ENCODE measurements around the gene HLA-E.
"Not testable (repeated sequence)": the region's sequence is repeated elsewhere in the genome, so short reads cannot be mapped to it uniquely, and the experiment has no call there.

Gene HLA-E

GRCh38 chr6:30489081-30490025 is at the start of gene HLA-E:
TSS of gene HLA-E (plus strand) at chr6:30489509. CDS start at chr6:30489532, 23 bp downstream.
- DNase-seq = peak; percentile 93

DNA sequence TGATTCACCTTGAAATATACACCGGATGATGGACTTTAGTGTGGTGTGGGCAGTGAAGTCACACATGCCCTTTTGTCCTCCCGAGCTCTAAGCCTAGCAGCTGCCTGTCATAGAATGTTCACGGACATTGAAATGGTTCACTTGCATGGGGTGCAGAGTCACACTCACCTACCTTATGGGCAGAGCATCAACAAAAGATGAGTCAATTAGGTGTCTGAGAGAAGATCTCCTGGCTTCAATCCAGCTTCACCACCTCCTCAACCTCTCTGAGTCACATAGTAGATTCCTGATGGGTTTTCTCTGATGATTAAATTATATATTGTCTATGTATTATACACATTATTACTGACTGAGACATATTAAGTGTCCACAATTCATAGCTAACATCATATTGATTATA is 48.1 kb upstream of the HLA-E start:
- DNase-seq = no peak

GRCh38 chr6:30443657-30444450 is 45.5 kb upstream of the HLA-E start:
- DNase-seq = no peak

GRCh38 chr6:30444451-30444742 is 44.9 kb upstream of the HLA-E start:
- no peak for DNase-seq

GRCh38 chr6:30446259-30446658 is 43.0 kb upstream of the HLA-E start:
- no peak for DNase-seq

DNA sequence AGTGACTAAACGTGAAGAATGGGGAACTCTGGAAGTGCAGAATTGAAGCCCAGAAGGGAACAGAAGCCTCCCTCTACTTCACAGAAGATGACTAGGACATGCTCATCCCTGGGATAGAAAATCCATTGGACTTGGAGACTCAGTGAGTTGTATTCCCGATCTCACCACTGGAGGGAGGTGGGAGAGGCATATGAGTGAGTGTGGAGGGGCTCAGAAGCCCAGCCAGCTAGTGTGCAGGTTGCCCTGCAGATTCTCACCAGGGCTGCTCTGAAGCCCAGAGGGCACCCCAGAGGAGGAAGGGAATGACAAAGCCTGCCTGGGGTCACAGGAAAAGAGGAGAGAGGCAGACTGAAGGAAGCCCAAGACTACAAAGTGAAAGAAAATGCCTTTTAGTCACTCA is 42.1 kb upstream of the HLA-E start:
- no peak for DNase-seq

- DNase-seq = no peak
These were observed 38.8 kb upstream of the HLA-E start for GRCh38 chr6:30450548-30450908.

- DNase-seq = peak; percentile 55
These were observed 38.1 kb upstream of the HLA-E start for GRCh38 chr6:30450909-30451841.

DNA sequence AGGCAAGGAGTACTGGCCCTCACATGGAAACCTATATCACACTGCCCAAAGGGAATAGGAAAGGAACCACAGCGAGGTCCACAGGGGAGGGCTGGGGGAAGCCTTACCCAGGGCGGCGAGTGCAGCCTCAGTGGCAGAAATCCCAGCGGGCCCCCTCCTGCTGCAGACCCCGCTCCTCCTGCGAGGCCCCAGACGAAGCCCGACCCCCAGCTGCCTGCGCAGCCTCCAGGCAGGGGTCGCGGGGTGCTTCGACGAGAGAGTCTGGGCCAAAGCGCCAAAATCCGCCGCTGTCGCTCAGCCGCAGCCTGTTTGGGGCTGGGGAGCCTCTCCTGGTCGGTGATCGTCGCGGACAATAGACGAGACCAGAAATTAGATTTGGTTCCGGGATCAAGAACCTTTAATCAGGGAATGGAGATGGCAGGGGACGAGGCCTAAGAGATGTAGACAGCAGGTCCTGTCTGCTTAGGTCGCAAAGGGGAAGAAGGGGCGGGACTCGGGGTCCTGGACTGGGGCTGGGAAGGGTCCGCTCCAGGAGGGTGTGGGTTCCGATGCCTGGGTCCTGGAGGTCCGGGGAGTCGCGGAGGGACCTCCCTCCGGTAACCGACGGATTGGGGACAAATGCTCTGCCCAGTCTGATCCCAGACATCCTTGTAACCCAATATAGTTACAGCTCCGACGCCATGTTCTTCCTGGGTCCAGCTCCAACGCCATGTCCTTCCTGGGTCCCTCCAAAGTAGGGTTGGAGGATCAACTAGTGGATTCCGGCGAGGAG is 36.4 kb upstream of the HLA-E start:
- no peak for DNase-seq

GRCh38 chr6:30453508-30454116 is 35.7 kb upstream of the HLA-E start:
- DNase-seq = peak; percentile 81

GRCh38 chr6:30459145-30459544 is 30.2 kb upstream of the HLA-E start:
- DNase-seq = no peak

DNA sequence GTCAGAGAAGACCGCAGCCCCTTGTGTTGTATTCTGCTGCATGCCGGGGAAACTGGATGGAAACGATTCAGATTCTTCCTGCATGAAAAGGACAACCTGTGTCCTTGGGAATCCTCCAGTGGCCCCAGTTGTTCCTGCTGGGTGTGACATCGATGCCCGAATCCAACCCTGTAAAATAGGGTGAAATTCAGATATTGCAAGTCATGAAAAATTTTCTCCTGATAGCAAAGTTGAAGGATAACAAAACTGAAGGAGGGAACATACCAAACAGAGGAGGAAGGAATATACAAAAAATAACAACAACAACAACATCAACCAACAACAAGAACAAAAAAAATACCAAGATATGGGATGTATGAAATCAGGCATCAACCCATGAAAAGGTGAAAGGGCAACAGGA is 28.3 kb upstream of the HLA-E start:
- no peak for DNase-seq

DNA sequence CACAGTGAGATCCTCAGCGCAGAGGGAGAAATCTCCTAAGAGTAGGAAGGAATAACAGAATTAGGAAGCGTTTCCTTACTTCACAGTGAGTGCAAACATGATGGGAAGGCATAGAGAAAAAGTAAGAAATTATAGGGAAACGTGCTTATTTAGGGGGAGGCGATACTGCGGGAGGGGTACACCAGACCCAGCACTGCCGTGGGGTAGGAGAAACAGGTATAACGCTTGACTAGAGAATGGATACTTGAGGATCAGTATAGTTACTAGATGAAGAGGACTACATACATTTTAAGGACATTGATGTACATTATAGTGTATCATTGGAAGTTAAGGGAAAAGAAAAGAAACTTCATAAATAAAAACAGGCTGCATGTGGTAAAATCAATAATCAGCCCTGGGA is 26.8 kb upstream of the HLA-E start:
- no peak for DNase-seq

DNA sequence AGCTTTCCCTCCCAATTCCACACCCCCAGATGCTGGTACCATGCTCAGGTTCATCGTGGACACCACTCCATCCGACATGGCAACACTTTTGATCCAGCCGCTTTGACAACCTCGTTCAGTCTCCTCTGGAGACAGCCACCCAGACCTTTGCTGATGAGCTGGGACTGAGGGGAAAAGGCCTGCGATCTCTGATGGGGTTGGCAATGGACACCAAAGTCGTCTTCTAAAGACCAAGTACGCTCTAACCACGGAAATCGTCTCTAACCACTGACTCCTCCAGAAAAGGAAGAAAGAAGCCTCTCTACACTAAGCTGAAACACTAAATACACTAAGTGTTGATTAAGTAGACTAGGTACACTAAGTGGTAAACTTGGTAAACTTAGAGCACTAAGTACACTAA is 26.1 kb upstream of the HLA-E start:
- DNase-seq = no peak

GRCh38 chr6:30463651-30464618 is 25.4 kb upstream of the HLA-E start:
- peak; percentile 66 for DNase-seq

DNA sequence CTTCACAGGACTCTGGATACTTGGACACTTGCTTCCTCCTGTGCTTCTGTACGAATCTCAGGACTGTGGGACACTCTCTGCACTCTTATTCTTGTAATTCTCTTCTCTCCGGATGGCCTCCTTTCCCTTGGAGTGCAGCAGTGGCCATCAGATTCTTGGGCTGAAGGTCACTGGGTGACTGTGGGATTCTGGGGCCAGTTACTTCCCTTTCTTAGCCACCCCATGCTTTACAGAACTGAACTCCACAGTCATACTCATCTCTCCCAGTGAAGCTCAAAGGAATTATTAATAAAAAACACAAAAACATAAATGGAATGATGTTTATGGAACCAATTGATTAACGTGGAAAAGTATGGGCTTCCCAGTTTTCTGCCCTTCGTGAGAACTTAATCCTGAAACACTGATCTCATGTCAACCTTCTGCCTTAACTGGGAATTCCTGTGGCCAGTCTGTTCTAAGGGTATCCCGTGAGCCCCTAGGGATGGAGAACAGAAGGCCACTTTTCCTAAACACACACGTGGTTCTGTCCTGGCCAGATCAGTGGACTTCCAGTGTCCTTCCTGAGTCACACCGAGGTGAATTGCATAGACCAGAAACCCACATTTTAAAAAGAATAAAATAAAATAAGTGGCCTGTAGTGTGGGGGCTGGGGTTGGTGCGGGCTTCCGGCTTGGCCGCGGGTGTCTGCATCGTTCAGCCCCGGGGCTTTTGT is 23.6 kb upstream of the HLA-E start:
- no peak for DNase-seq

DNA sequence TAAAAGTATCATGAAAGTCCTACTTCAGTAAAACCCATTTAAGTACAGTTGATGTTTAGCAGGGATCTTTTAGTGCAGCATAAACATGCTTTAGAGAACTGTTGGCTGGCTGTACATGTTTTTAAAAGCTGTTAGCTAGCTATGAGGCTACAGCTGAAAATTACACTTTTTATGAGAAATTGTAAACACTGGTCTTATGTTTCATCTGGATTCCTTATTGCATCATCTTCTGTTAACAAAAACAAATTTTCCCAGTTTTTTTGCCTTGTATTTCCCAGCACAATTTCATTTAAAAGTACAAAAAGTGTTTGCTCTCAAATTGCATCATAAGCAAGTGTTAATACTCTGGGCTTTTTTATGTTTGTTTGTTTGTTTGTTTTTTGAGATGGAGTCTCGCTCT is 18.3 kb upstream of the HLA-E start:
- no peak for DNase-seq

DNA sequence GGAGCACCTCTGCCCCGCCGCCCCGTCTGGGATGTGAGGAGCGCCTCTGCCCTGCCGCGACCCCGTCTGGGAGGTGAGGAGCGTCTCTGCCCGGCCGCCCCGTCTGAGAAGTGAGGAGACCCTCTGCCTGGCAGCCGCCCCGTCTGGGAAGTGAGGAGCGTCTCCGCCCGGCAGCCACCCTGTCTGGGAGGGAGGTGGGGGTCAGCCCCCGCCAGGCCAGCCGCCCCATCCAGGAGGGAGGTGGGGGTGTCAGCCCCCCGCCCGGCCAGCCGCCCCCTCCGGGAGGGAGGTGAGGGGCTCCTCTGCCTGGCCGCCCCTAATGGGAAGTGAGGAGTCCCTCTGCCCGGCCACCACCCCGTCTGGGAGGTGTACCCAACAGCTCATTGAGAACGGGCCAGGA is 14.2 kb upstream of the HLA-E start:
- not testable (repeated sequence) for DNase-seq

DNA sequence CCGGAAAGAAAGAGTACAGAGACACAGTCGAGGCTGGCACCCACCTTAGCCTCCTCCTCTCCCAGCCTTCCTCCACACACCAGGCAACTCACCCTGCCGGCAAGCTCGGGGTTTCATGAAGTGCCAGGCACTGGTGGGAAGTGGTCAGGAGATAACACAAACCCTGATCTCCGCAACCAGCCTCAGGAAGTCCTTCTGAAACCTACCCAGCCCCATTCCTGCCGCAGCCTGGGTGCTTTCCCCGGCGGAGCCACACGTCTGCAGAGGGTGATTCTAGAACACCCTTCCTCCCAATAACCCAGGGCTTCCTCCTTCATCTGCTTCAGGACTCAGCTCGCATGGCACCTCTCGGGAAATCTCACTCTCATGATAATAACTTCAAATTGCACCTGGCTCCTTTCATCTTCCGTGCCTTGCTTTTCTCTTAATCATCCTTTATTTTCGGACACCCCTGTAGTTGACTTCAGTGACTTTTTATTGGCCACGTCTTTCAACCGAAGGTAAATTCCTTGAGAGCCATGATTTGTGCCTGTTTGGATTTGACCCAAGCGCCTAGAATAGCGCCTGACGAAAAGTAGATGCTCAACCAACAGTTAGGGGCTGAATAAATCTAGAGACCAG is 8.7 kb upstream of the HLA-E start:
- peak; percentile 31 for DNase-seq
